ENCODE measurements around the gene VILL. TPM values are rescaled to one million over a fixed set of nuclear protein-coding genes. Genes with fewer than 3 reads are reported as not detected.
A peak's percentile ranks its signal among the peaks of the same experiment; 100 is the strongest.

The VILL gene
- total RNA-seq, 1 donor from 2014 or later = 11.4 TPM

- Mint-ChIP-seq H3K27me3 (no peaks in the 10 kb centered on the region), H3K36me3 (ENCODE audit: low read depth) (peaks cover 2% of the 10 kb centered on the region), H3K9me3 (no peaks in the 10 kb centered on the region), H3K27ac (no peak overlapping the region), H3K4me3 (no peak overlapping the region), H3K4me1 (peaks cover 17% of the 10 kb centered on the region)
- DNase-seq = no peak
- intact Hi-C loops (cut with micrococcal nuclease) = loop anchor here (5.0 kb wide), 1 partner anchor 48 kb away; no protein-coding TSS in a partner anchor
Observed at GRCh38 chr3:37954881-37955280, 35.7 kb upstream of the VILL start.

GRCh38 chr3:37955918-37956707, 34.5 kb upstream of the VILL start:
- Mint-ChIP-seq H3K27me3 (no peaks in the 10 kb centered on the region), H3K27ac (peak overlapping the region; percentile 43), H3K4me3 (peak overlapping the region; percentile 18), H3K4me1 (peaks cover 17% of the 10 kb centered on the region), H3K9me3 (no peaks in the 10 kb centered on the region), H3K36me3 (ENCODE audit: low read depth) (peaks cover 2% of the 10 kb centered on the region)
- intact Hi-C loops (cut with micrococcal nuclease) = no loop called here
- DNase-seq = no peak

- Mint-ChIP-seq H3K4me3 (peak overlapping the region; percentile 76), H3K27ac (peak overlapping the region; percentile 89), H3K27me3 (no peaks in the 10 kb centered on the region), H3K36me3 (ENCODE audit: low read depth) (peaks cover 2% of the 10 kb centered on the region), H3K4me1 (peaks cover 16% of the 10 kb centered on the region), H3K9me3 (no peaks in the 10 kb centered on the region)
- no peak for DNase-seq
- intact Hi-C loops (cut with micrococcal nuclease) = no loop called here
Observed at GRCh38 chr3:37956723-37957538, 33.7 kb upstream of the VILL start.

GRCh38 chr3:37957539-37957936, 33.0 kb upstream of the VILL start:
- DNase-seq = no peak
- peaks cover 2% of the 10 kb centered on the region for H3K36me3 Mint-ChIP-seq (ENCODE audit: low read depth)
- H3K4me1 Mint-ChIP-seq = peaks cover 16% of the 10 kb centered on the region
- H3K9me3 Mint-ChIP-seq = no peaks in the 10 kb centered on the region
- intact Hi-C loops (cut with micrococcal nuclease) = no loop called here
- no peaks in the 10 kb centered on the region for H3K27me3 Mint-ChIP-seq
- H3K27ac Mint-ChIP-seq = peak overlapping the region; percentile 89
- H3K4me3 Mint-ChIP-seq = peak overlapping the region; percentile 76

GRCh38 chr3:37961622-37962431, 28.8 kb upstream of the VILL start:
- DNase-seq = no peak
- intact Hi-C loops (cut with micrococcal nuclease) = no loop called here
- Mint-ChIP-seq H3K36me3 (ENCODE audit: low read depth) (no peaks in the 10 kb centered on the region), H3K27me3 (peaks cover 2% of the 10 kb centered on the region), H3K4me3 (no peak overlapping the region), H3K27ac (no peak overlapping the region), H3K4me1 (peaks cover 8% of the 10 kb centered on the region), H3K9me3 (no peaks in the 10 kb centered on the region)

GRCh38 chr3:37963016-37963415, 27.6 kb upstream of the VILL start:
- DNase-seq = no peak
- H3K36me3 Mint-ChIP-seq (ENCODE audit: low read depth) = no peaks in the 10 kb centered on the region
- H3K9me3 Mint-ChIP-seq = no peaks in the 10 kb centered on the region
- H3K27ac Mint-ChIP-seq = no peak overlapping the region
- intact Hi-C loops (cut with micrococcal nuclease) = no loop called here
- H3K4me1 Mint-ChIP-seq = no peaks in the 10 kb centered on the region
- no peak overlapping the region for H3K4me3 Mint-ChIP-seq
- H3K27me3 Mint-ChIP-seq = peaks cover 2% of the 10 kb centered on the region

- intact Hi-C loops (cut with micrococcal nuclease) = no loop called here
Observed at GRCh38 chr3:37963635-37964034, 27.0 kb upstream of the VILL start.

GRCh38 chr3:37964146-37964545, 26.4 kb upstream of the VILL start:
- H3K27me3 Mint-ChIP-seq = peaks cover 2% of the 10 kb centered on the region
- no peaks in the 10 kb centered on the region for H3K36me3 Mint-ChIP-seq (ENCODE audit: low read depth)
- no peak overlapping the region for H3K27ac Mint-ChIP-seq
- H3K9me3 Mint-ChIP-seq = no peaks in the 10 kb centered on the region
- DNase-seq = no peak
- intact Hi-C loops (cut with micrococcal nuclease) = no loop called here
- H3K4me3 Mint-ChIP-seq = no peak overlapping the region
- H3K4me1 Mint-ChIP-seq = no peaks in the 10 kb centered on the region

More at GRCh38 chr3:37963635-37964034, 27.0 kb upstream of the VILL start:
- DNase-seq = no peak
- Mint-ChIP-seq H3K36me3 (ENCODE audit: low read depth) (no peaks in the 10 kb centered on the region), H3K4me1 (no peaks in the 10 kb centered on the region), H3K27ac (no peak overlapping the region), H3K9me3 (no peaks in the 10 kb centered on the region), H3K27me3 (peaks cover 2% of the 10 kb centered on the region), H3K4me3 (no peak overlapping the region)

GRCh38 chr3:37964716-37965115, 25.9 kb upstream of the VILL start:
- H3K4me3 Mint-ChIP-seq = no peak overlapping the region
- no peaks in the 10 kb centered on the region for H3K9me3 Mint-ChIP-seq
- peaks cover 2% of the 10 kb centered on the region for H3K27me3 Mint-ChIP-seq
- no peaks in the 10 kb centered on the region for H3K36me3 Mint-ChIP-seq (ENCODE audit: low read depth)
- H3K4me1 Mint-ChIP-seq = no peaks in the 10 kb centered on the region
- no peak overlapping the region for H3K27ac Mint-ChIP-seq
- no peak for DNase-seq
- intact Hi-C loops (cut with micrococcal nuclease) = no loop called here

- H3K36me3 Mint-ChIP-seq (ENCODE audit: low read depth) = no peaks in the 10 kb centered on the region
- intact Hi-C loops (cut with micrococcal nuclease) = loop anchor here (1.0 kb wide), 1 partner anchor 112 kb away; no protein-coding TSS in a partner anchor
- no peaks in the 10 kb centered on the region for H3K9me3 Mint-ChIP-seq
- H3K4me3 Mint-ChIP-seq = no peak overlapping the region
- H3K4me1 Mint-ChIP-seq = no peaks in the 10 kb centered on the region
- no peak overlapping the region for H3K27ac Mint-ChIP-seq
- DNase-seq = peak; percentile 90
- peaks cover 2% of the 10 kb centered on the region for H3K27me3 Mint-ChIP-seq
Observed at GRCh38 chr3:37967260-37967881, 23.2 kb upstream of the VILL start.

- no peak for DNase-seq
- Mint-ChIP-seq H3K9me3 (no peaks in the 10 kb centered on the region), H3K4me3 (no peak overlapping the region), H3K27me3 (peaks cover 2% of the 10 kb centered on the region), H3K4me1 (no peaks in the 10 kb centered on the region), H3K36me3 (ENCODE audit: low read depth) (no peaks in the 10 kb centered on the region), H3K27ac (peak overlapping the region; percentile 25)
- intact Hi-C loops (cut with micrococcal nuclease) = no loop called here
Observed at GRCh38 chr3:37968199-37968598, 22.4 kb upstream of the VILL start.

- DNase-seq = no peak
- H3K27me3 Mint-ChIP-seq = peaks cover 2% of the 10 kb centered on the region
- H3K9me3 Mint-ChIP-seq = no peaks in the 10 kb centered on the region
- H3K27ac Mint-ChIP-seq = no peak overlapping the region
- intact Hi-C loops (cut with micrococcal nuclease) = no loop called here
- no peak overlapping the region for H3K4me3 Mint-ChIP-seq
- H3K4me1 Mint-ChIP-seq = no peaks in the 10 kb centered on the region
- no peaks in the 10 kb centered on the region for H3K36me3 Mint-ChIP-seq (ENCODE audit: low read depth)
Observed at GRCh38 chr3:37968813-37969595, 21.6 kb upstream of the VILL start.
